ENCODE measurements around the gene TNS1. TPM values are rescaled to one million over a fixed set of nuclear protein-coding genes. Genes with fewer than 3 reads are reported as not detected.

The TNS1 gene
- total RNA-seq, 1 experiment from 2014 or later = 0.49 TPM

DNA sequence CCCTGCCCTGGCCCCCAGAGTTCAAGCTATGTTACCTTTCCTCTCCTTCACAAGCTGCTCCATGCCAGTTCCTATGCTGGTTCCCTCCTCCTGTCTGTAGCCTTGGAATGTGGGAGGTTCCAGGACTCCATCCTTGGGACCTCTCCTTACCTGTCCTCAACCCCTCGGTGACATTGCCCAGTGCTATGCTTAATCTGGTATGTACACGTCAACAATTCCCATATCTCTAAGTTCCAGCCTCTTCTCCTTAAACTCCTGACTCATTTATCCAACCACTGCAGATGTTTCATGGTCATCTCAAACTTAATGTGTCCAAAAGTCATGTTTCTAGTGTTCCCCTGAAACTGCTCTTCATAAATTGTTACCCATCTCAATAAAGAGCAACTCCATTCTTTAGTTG, 160.8 kb downstream of the TNS1 start:
- Histone ChIP-seq H3K4me3 (ENCODE audit: low read depth in 2 of 2, low read length in 2 of 2) (no peak overlapping the region), H3K27ac (ENCODE audit: low read length) (no peak overlapping the region), H3K4me1 (ENCODE audit: control insufficient read depth, insufficient read depth, low read length) (no peaks in the 10 kb centered on the region), H3K9me3 (ENCODE audit: control insufficient read depth, insufficient read depth, low read depth, low read length) (no peaks in the 10 kb centered on the region), H3K36me3 (ENCODE audit: control insufficient read depth, insufficient read depth, low read length) (no peaks in the 10 kb centered on the region), H3K27me3 (ENCODE audit: control insufficient read depth, insufficient read depth, low read length) (peaks cover 4% of the 10 kb centered on the region; the same call in 1 of the 2 replicates)
- no TSS peak for BruUV-seq (replicated peaks)
- ChIA-PET CTCF (no interaction called here), POLR2A (interaction anchor here (0.7 kb wide), 1 partner anchor 144 kb away, joined by 3 read pairs; no protein-coding TSS in a partner anchor)
- TF ChIP-seq, protein P1, sequence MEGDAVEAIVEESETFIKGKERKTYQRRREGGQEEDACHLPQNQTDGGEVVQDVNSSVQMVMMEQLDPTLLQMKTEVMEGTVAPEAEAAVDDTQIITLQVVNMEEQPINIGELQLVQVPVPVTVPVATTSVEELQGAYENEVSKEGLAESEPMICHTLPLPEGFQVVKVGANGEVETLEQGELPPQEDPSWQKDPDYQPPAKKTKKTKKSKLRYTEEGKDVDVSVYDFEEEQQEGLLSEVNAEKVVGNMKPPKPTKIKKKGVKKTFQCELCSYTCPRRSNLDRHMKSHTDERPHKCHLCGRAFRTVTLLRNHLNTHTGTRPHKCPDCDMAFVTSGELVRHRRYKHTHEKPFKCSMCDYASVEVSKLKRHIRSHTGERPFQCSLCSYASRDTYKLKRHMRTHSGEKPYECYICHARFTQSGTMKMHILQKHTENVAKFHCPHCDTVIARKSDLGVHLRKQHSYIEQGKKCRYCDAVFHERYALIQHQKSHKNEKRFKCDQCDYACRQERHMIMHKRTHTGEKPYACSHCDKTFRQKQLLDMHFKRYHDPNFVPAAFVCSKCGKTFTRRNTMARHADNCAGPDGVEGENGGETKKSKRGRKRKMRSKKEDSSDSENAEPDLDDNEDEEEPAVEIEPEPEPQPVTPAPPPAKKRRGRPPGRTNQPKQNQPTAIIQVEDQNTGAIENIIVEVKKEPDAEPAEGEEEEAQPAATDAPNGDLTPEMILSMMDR (IDR thresholded peaks at IDR 0.05) = no peak
- TF ChIP-seq SIN3A (IDR thresholded peaks at IDR 0.05; ENCODE audit: borderline replicate concordance, insufficient read depth, low read depth, low read length) = no peak
- no peak for TF ChIP-seq TCF7L2 (IDR thresholded peaks at IDR 0.05; ENCODE audit: low read depth, low read length)
- TF ChIP-seq POLR2AphosphoS5 (IDR thresholded peaks at IDR 0.05; ENCODE audit: low read depth, low read length) = no peak
- TF ChIP-seq, protein P2, sequence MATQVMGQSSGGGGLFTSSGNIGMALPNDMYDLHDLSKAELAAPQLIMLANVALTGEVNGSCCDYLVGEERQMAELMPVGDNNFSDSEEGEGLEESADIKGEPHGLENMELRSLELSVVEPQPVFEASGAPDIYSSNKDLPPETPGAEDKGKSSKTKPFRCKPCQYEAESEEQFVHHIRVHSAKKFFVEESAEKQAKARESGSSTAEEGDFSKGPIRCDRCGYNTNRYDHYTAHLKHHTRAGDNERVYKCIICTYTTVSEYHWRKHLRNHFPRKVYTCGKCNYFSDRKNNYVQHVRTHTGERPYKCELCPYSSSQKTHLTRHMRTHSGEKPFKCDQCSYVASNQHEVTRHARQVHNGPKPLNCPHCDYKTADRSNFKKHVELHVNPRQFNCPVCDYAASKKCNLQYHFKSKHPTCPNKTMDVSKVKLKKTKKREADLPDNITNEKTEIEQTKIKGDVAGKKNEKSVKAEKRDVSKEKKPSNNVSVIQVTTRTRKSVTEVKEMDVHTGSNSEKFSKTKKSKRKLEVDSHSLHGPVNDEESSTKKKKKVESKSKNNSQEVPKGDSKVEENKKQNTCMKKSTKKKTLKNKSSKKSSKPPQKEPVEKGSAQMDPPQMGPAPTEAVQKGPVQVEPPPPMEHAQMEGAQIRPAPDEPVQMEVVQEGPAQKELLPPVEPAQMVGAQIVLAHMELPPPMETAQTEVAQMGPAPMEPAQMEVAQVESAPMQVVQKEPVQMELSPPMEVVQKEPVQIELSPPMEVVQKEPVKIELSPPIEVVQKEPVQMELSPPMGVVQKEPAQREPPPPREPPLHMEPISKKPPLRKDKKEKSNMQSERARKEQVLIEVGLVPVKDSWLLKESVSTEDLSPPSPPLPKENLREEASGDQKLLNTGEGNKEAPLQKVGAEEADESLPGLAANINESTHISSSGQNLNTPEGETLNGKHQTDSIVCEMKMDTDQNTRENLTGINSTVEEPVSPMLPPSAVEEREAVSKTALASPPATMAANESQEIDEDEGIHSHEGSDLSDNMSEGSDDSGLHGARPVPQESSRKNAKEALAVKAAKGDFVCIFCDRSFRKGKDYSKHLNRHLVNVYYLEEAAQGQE (IDR thresholded peaks at IDR 0.05; ENCODE audit: insufficient read depth in 1 of 2, low read depth in 2 of 2, low read length in 1 of 2) = no peak
- intact Hi-C loops (cut with micrococcal nuclease; ENCODE audit: unreplicated experiment) = no loop called here
- in situ Hi-C loops (cut with HindIII; ENCODE audit: low pct_unique_long_range_greater_than_20kb, low sequenced_read_pairs) = no loop called here
- no peak for DNase-seq (ENCODE audit: low read depth, low spot score)
- no peak for ATAC-seq

DNA sequence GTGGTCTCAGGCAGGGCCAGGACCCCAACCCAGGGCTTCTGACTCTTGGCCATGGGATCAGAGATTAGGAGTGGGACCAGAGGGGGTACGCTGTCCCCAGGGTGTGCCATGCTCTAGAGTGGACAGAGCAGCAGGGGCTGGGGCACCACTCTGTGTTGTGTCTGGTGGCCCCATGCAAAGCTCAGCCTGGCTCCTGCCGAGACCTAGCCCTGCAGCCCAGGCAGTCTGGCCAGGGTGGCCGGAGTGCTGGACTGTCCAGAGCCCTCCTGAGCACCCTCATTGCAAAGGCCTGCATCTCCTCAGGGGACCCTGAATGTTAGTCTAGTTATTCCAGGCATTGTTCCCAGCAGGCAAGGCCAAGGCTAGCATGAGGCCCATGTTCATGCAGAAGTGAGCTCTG, 162.3 kb downstream of the TNS1 start:
- TF ChIP-seq TCF7L2 (IDR thresholded peaks at IDR 0.05; ENCODE audit: low read depth, low read length) = no peak
- TF ChIP-seq SIN3A (IDR thresholded peaks at IDR 0.05; ENCODE audit: borderline replicate concordance, insufficient read depth, low read depth, low read length) = no peak
- TF ChIP-seq POLR2AphosphoS5 (IDR thresholded peaks at IDR 0.05; ENCODE audit: low read depth, low read length) = no peak
- TF ChIP-seq, protein P2 (IDR thresholded peaks at IDR 0.05; ENCODE audit: insufficient read depth in 1 of 2, low read depth in 2 of 2, low read length in 1 of 2) = no peak
- TF ChIP-seq, protein P1 (IDR thresholded peaks at IDR 0.05) = no peak
- no peaks in the 10 kb centered on the region for H3K36me3 ChIP-seq (ENCODE audit: control insufficient read depth, insufficient read depth, low read length)
- DNase-seq (ENCODE audit: low read depth, low spot score) = no peak
- H3K4me1 ChIP-seq (ENCODE audit: control insufficient read depth, insufficient read depth, low read length) = no peaks in the 10 kb centered on the region
- CTCF ChIA-PET = no interaction called here
- H3K27ac ChIP-seq (ENCODE audit: low read length) = no peak overlapping the region
- peaks cover 4% of the 10 kb centered on the region; the same call in 1 of the 2 replicates for H3K27me3 ChIP-seq (ENCODE audit: control insufficient read depth, insufficient read depth, low read length)
- ATAC-seq = no peak
- intact Hi-C loops (cut with micrococcal nuclease; ENCODE audit: unreplicated experiment) (no loop called here), in situ Hi-C loops (cut with HindIII; ENCODE audit: low pct_unique_long_range_greater_than_20kb, low sequenced_read_pairs) (no loop called here)
- POLR2A ChIA-PET = no interaction called here
- H3K9me3 ChIP-seq (ENCODE audit: control insufficient read depth, insufficient read depth, low read depth, low read length) = no peaks in the 10 kb centered on the region
- no peak overlapping the region for H3K4me3 ChIP-seq (ENCODE audit: low read depth in 2 of 2, low read length in 2 of 2)
- no TSS peak for BruUV-seq (replicated peaks)

Data from Panc1 (cell line).